Placental epithelial cell (primary cell): ENCODE measurements around the gene ELP2. TPM values are rescaled to one million over a fixed set of nuclear protein-coding genes. Genes with fewer than 3 reads are reported as not detected.

Source experiments
- total RNA-seq: library from RNA; depleted of rRNA; stranded (reverse); fragments of >200 nt; gene quantifications from 2 replicates; pipeline ENCODE4 v1.2.3, GENCODE V29; 2012

The ELP2 gene
- 70.8 and 81.3 TPM in 2 replicates for total RNA-seq

GRCh38 chr18:36129300-36130038, at the start of gene ELP2, which contains the start of gene SLC39A6:
Gene ELP2, plus strand, starts transcription at chr18:36129899. Its CDS starts 35 bp downstream, at chr18:36129934.
Gene SLC39A6, minus strand, starts transcription at chr18:36129340. Its CDS starts 2,333 bp downstream, at chr18:36127007.

GRCh38 chr18:36187193-36187825, 57.6 kb downstream of the ELP2 start, which contains the start of gene MOCOS:
Gene MOCOS, plus strand, starts transcription at chr18:36187497. Its CDS starts 43 bp downstream, at chr18:36187540.

Other genes with a start within 250 kb of the ELP2 start
- gene RPRD1A, start 62.3 kb upstream of the ELP2 start, total RNA-seq: 18.8 and 28.2 TPM in 2 replicates
- gene SLC39A6, start 559 bp upstream of the ELP2 start, total RNA-seq: 45.9 and 54.3 TPM in 2 replicates
- 0.39 and 0.76 TPM in 2 replicates for gene MOCOS, start 57.6 kb downstream of the ELP2 start, total RNA-seq
- 0.39 TPM in 1 of 2 replicates, not detected in the other for gene FHOD3, start 167.8 kb downstream of the ELP2 start, total RNA-seq